HG03558 (cell line): ENCODE results near the gene PTCH2.
"Not testable (repeated sequence)": the region's sequence is repeated elsewhere in the genome, so short reads cannot be mapped to it uniquely, and the experiment has no call there.

Experiments
- ATAC-seq: cut with Tn5 transposase; IDR thresholded peaks from one replicate; pipeline ENCODE4 v1.9.1; 2021; ENCODE audit warnings: moderate number of reproducible peaks; ENCODE audit not compliant: unreplicated experiment; ENCODE audit errors: extremely low read depth

Gene PTCH2

GRCh38 chr1:44839576-44839975 lies 3.5 kb downstream of the PTCH2 start:
- ATAC-seq: no peak

GRCh38 chr1:44838294-44838693 lies 4.8 kb downstream of the PTCH2 start:
- ATAC-seq: not testable (repeated sequence)

- no peak for ATAC-seq
Observed at GRCh38 chr1:44835738-44836675, 7.0 kb downstream of the PTCH2 start.

- no peak for ATAC-seq
Observed at GRCh38 chr1:44834328-44834727, 8.7 kb downstream of the PTCH2 start.

GRCh38 chr1:44832056-44832705 lies 10.9 kb downstream of the PTCH2 start:
- no peak for ATAC-seq

GRCh38 chr1:44831516-44831915 lies 11.5 kb downstream of the PTCH2 start:
- ATAC-seq: no peak

- ATAC-seq: no peak
Observed at GRCh38 chr1:44830900-44831304, 12.2 kb downstream of the PTCH2 start.

- ATAC-seq: no peak
Observed at GRCh38 chr1:44829506-44830384, 13.3 kb downstream of the PTCH2 start.

GRCh38 chr1:44828841-44829440 lies 14.1 kb downstream of the PTCH2 start:
- no peak for ATAC-seq

- no peak for ATAC-seq
Observed at GRCh38 chr1:44828003-44828651, 14.9 kb downstream of the PTCH2 start.

- no peak for ATAC-seq
Observed at GRCh38 chr1:44827197-44828002, 15.7 kb downstream of the PTCH2 start.

- no peak for ATAC-seq
Observed at GRCh38 chr1:44826375-44827196, 16.5 kb downstream of the PTCH2 start.

GRCh38 chr1:44824392-44824791 lies 18.7 kb downstream of the PTCH2 start:
- not testable (repeated sequence) for ATAC-seq

- ATAC-seq: no peak
Observed at GRCh38 chr1:44822981-44823451, 20.0 kb downstream of the PTCH2 start.

GRCh38 chr1:44822131-44822701 lies 20.8 kb downstream of the PTCH2 start:
- ATAC-seq: no peak

- ATAC-seq: no peak
Observed at GRCh38 chr1:44821240-44821715, 21.8 kb downstream of the PTCH2 start.
